ENCODE results near the gene RGS7.

- TF ChIP-seq, protein P1, sequence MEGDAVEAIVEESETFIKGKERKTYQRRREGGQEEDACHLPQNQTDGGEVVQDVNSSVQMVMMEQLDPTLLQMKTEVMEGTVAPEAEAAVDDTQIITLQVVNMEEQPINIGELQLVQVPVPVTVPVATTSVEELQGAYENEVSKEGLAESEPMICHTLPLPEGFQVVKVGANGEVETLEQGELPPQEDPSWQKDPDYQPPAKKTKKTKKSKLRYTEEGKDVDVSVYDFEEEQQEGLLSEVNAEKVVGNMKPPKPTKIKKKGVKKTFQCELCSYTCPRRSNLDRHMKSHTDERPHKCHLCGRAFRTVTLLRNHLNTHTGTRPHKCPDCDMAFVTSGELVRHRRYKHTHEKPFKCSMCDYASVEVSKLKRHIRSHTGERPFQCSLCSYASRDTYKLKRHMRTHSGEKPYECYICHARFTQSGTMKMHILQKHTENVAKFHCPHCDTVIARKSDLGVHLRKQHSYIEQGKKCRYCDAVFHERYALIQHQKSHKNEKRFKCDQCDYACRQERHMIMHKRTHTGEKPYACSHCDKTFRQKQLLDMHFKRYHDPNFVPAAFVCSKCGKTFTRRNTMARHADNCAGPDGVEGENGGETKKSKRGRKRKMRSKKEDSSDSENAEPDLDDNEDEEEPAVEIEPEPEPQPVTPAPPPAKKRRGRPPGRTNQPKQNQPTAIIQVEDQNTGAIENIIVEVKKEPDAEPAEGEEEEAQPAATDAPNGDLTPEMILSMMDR (optimal IDR thresholded peaks at IDR 0.05 in 1 of 3, IDR thresholded peaks at IDR 0.05 in 1 of 3, conservative IDR thresholded peaks at IDR 0.05 in 1 of 3; ENCODE audit: extremely low read depth in 1 of 3, insufficient read depth in 2 of 3, low read length in 3 of 3): no peak
- no peak for TF ChIP-seq EZH2 (IDR thresholded peaks at IDR 0.05; ENCODE audit: low read length)
Measured at GRCh38 chr1:240965581-240966091, 391.4 kb downstream of the RGS7 start.

Data from keratinocyte (primary cell).